Fibroblast of skin of back (primary cell): ENCODE measurements around the gene YPEL2.
A peak's percentile ranks its signal among the peaks of the same experiment; 100 is the strongest.
"Not testable (repeated sequence)": the region's sequence is repeated elsewhere in the genome, so short reads cannot be mapped to it uniquely, and the experiment has no call there.

Experiments used
- DNase-seq: peaks from one replicate; pipeline ENCODE4 v3.0.0-alpha.2; 2013

YPEL2 gene

DNA sequence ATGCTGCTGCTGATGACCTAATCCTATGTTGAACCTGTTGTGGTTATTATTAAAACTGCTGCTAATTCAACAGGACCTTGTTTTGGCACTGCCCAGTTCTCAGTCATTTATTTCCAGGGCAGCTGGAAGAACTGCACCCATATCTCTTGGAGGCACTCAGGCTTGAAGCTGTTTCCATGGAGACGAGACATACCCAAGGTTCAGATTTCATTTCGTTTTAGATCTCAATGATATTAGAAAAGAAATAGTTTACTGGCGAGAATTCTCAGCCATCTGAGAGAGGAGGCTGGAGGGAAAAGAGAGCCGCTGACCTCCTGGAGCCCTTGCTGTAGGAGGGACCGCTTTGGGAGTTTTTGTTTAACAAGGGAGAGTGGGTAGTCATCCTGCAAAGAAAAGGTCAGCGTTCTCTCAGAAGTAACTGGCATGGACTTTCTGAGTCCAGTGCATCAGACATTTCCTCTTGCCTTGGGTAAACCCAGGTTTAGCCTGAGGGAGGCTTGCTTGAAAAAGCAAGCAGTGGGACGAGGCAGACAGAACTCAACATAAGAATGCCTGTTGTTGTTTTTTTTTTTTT is 75.4 kb downstream of the YPEL2 start:
- DNase-seq, result peak; percentile 54

DNA sequence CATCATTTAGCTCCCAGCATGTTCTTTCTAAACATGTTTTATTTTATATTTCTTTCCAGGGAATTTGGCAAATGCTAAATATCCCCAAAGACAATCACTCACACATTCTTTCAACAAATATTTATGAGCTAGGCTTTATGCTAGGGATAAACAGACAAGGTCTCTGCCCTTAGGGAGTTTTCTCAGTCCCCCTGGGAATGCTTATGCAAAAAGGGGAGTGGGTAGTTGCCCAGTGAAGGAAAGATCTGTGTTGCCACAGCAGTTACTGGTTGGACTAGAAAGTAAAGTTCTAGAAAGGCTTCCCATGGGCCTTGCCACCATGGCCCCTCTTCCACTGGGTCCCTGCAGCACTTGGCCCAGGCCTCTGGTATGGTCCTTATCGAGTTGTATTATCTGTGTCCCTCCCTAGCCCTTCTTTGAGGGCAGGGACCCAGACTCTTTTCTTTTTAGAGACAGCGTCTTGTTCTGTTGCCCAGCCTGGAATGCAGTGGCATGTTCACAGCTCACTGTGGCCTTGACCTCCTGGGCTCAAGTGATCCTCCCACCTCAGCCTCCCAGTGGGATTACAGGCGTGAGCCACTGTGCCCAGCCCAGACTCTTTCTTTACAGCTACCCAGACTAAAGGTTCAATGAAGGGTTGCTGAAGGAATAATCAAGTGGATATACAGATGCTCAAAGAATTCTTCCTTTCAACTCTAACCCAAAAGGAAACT is 78.0 kb downstream of the YPEL2 start:
- DNase-seq, result no peak

DNA sequence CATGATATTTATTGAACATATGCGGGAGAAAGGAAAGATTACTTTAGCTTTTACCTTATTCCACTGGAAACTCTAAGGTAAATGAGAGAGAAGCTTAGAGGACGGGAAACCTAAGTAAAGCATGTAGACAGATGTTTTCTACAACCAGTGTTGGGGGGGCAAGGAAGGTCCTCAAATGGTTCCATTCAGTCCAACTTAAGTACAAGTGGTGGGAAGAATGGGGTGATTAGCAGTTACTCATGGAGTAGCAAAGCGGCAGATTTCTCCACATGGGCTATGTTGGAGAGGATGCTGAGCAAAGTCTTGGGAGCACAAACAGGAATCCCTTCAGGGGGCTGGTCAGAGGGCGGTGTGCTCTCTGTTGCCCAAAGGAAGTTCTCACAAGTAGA is 78.6 kb downstream of the YPEL2 start:
- DNase-seq, result no peak

DNA sequence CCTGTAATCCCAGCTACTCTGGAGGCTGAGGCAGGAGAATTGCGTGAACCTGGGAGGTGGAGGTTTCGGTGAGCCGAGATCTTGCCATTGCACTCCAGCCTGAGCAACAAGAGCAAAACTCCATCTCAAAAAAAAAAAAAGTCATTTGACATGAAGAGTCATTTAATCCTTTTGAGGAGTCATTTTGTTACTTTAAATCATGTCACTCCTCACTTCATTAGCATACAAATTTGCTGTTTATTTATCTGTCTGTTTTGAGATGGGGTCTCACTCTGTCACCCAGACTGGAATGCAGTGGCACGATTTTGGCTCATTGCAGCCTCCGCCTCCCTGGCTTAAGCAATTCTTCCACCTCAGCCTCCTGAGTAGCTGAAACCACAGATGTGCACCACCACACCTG is 81.0 kb downstream of the YPEL2 start:
- not testable (repeated sequence) for DNase-seq

DNA sequence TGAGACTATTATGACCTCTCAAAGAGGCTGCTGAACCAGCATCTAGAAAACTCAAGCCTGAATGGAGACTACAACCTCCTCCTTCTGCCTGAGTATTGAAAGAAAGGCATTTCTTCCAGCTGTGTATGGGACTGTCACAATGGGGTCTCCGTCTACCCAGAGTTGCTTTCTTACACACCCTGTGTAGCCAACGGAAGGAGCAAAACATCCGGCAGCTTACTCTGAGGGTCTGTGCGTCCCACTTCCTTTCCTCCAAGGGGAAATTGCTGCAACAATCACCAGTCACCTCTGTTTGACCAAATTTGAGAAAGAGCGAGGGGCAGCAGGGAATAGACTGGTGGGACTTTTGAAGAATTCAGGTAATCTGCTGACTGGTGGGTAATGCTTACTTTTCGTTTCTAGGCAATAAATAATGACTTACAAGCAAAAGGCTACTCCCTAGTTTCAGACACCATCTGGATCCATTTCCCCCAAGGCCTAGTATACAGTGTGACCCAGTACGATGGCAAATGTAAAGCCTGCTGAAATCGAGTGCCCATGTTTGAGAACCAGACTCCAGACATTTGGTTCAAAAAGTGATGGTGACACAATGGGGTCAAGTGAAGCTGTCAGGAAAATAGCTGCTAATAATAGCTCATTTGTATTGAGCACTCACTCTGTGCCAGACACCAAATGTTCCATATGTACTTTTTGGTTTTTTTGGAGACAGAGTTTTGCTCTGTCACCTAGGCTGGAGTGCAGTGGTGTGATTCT is 81.7 kb downstream of the YPEL2 start:
- DNase-seq, result no peak

DNA sequence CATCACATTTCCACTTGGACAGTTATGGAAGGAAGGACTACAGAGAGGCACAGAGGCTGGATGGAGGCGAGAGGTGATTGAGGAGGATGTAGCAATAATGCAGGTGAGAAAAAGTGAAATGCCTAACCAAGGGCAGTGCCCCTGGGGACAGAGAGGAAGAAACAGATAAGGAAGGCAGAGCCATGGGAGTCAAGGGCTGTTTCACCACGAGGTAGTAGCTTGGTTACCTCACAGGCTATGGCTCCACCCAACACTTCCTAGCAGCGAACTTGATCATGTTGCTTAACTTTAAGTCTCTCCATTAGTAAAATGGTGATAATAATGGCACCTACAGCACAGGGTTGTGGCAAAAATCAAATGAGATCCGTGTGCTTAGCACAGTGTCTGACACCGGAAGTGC is 83.9 kb downstream of the YPEL2 start:
- DNase-seq, result no peak

DNA sequence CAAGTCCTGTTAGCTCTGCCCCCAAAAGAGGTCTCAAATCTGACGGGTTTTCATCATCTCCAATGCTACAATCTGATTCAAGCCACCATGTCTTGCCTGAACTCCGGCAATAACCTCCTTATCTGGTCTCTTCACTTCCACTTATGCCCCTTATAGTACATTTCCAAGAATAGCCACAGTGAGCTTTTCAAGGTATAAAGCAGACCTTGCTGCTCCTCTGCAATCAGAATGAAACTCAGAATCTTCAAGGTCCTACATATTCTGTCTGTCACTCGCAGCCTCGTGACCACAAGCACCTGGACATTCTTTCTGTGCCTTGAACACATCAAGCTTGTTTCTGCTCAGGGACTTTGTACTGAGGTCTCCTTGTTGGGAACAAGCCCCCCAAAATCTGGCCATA is 84.7 kb downstream of the YPEL2 start:
- DNase-seq, result no peak

DNA sequence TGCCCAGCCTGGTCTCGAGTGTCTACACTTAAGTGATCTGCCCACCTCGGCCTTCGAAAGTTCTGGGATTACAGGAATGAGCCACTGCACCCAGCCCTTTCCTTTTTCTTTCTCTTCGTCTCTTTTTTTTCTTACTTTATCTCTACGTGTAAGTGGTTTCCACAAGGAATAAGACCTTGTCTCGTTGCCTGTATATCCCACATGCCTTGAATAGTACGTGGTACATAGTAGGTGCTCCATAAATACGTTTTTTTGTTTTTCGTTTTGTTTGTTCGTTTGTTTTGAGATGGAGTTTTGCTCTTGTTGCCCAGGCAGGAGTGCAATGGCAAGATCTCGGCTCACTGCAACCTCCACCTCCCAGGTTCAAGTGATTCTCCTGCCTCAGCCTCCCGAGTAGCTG is 86.0 kb downstream of the YPEL2 start:
- no peak for DNase-seq

DNA sequence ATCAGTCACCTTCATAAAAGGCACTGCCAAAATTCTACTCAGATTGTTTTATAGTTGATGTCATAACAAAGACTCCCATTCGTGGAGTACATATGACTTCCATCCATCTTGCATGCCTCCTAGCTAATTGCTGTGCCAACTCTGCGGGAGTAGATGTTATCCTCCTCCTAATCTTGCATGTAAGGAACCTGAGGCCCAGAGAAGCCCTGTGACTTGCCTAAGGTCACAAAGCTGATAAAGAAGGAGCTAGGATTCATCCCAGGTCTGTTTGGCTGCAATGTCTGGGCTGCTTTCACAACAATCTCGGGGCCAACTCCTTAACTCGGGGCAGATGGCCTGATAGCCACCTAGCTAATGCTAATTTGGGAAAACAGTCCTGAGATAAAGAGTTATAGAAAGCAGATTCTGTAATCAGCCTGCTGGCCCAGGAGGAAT is 87.3 kb downstream of the YPEL2 start:
- no peak for DNase-seq

DNA sequence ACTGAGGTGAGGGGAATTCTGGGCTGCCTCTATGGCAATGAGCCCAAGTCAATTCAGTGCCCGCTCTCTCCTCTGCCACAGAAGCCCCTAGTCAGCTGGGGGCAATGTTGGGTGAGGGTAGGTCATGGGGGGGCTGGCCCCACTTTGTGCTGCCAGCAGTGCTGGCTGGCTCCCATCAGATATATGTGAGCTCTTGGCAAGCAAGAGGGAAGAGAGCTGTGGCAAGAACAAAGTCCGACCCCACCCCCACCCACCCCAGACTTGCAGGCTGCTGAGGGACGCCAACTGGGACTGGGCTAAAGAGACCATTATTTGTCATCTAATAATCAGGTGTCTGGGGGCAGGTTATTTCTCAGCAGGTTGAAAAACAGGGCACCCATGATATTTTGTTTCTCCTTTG is 89.4 kb downstream of the YPEL2 start:
- no peak for DNase-seq

DNA sequence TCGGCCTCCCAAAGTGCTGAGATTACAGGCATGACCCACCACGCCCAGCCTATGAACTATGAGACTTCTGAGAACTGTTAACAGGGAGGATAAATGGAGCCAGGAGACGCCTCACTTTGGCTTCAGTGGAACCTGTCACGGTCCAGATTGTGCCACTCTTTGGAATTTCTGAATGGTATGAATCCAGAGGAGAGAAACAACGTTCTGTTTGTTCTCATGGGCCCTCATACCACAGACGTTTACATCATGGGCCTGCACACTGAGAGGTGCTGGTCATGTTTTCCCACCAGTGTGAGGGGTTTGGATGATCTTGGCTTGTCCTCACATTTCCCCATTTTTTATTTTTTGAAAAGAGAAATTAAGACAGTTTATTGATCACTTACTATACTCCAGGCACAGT is 90.3 kb downstream of the YPEL2 start:
- DNase-seq, result no peak

DNA sequence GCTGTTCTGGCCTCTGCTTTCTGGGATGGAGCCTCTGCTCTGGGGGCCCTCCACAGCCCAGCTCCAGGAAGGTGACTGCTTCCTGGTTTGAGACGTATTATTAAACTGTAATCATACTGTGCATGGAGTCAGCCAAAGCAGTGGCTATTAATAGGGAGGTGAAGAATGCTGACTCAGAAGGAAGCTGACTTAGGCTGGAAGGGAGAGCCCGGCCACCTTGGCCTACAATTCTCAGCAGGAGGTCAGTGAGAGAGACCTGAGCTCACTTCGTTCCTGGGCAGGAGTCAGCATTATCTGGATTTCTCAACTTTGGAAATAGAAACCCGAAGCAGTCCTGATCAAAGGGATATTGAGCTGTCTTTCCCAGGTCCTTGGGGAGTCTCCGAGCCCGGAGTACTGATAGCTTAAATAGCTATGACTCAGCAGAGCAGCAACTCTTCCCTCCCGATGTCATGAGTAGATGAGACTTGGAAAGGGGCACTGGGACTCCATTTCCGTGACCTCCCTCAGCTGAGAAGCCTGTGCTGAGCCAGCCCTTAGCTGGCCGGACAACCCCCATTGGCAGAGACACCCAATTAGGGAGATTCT is 91.8 kb downstream of the YPEL2 start:
- DNase-seq, result peak; percentile 85

DNA sequence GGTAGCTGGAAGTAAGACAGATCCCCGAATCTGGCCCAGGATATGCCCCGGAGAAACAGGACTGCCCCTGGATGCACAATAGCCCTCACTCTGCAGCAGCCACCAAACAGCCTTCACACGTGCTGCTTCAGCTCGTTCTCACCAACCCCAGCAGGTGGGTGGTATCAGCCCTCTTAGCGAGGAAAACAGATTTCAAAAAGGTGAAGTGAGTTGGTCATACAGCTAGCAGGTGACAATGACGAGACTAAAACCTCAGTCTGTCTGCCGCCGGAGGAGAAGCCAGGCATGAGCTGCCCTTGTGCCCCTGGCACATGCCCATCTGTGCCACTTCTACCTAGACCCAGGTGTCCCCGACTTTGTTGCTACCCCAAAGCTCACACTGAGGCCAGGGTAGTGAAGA is 92.4 kb downstream of the YPEL2 start:
- DNase-seq, result no peak

DNA sequence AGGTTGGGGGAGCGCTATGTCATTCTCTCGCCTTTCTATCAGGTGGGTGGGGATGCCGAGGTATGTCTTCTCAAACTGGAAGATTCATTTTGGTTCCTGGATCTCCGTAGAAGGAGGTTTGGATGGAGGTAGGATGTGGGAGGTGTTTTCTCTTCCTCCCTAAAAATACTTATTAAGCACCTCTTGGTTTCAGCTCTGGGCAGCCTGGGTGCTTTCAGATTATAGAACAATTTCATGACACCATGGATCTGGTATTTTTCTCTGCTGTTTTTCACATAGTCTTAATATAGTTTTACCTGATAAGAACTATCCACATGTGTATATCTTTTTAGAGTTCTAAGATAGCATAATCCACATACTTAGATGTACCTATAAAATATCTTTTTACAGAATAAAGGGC is 92.9 kb downstream of the YPEL2 start:
- no peak for DNase-seq

DNA sequence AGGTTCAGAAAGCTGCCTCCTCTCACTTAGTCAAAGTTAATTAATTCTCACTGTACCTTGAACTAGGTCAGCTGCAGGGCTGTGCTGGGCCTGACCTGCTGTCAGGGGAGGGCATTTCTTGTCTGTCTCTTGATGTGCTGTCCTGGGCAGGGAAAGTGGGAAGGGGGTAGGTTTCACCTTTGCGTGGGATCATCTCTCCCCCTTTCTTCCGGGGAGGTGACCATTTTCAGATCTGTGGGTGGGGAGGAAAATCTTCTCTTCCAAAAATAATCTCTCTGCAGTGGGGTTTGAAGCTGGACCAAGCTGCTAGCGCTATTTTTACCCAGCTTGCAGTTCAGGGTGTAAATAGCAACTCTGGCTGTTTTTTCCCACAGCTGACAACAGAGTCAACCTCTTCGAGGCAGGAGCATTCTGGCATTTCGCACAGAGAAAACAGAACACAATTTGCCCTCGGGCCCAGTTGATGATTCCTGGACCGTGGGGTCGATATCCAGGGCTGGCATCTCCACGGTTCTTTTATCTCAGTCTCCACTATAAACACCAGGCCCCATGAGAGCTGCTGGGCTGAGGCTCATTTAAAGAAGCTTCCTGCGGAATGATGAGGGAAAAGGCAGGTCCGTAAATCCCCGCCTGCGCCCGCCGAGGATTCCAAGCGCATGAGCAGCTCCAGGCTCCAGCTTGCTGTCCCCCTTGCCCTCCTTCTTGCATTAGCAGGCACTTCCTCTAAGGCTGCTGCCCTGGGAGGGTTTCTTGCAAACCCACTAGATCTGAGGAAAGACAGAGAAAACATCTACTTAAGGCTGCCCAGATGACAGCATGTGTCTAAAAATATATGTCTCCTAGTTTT is 93.9 kb downstream of the YPEL2 start:
- peak; percentile 88 for DNase-seq

DNA sequence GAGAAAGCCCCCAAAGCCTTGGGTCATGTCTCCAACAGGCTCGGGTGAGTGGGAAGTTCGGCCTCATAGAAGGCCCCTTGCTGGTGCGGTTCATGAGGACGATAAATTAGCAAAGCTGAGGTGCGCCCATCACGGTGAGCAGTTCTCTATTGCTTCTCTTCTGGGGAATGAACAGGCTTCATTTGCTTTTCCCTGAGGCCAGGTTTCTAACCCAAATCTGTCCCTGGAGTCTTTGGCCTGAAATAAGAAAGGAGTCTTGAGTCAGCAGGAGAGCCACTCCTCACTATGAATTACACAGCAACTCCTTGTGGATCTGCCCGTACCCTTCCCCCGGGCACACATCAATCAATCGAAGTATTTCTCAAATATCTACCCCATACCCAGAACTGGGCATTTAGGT is 94.6 kb downstream of the YPEL2 start:
- no peak for DNase-seq

DNA sequence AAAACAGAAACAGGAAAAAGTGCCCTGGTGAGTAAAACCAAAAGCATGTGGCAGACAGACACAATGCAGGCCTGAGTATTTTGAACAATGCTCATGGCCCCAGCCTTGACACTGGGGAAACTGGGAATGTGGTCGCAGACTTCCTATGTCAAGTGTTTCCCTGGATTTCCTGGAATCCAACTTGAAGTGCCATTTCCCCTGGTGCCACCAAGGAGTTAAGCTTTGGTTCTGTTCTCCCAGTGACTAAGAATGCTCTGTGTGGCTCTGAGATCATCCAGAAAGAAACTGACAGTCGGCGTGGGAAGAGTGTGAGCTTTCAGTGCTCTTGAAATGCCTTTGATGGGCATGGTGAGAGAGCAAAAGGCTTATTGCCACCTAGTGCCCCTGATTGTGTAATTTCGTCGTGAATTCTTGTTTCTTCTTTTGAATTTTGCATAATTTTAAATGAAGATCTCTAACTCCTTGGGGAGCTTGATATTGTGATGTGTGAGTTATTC is 96.0 kb downstream of the YPEL2 start:
- peak; percentile 95 for DNase-seq

DNA sequence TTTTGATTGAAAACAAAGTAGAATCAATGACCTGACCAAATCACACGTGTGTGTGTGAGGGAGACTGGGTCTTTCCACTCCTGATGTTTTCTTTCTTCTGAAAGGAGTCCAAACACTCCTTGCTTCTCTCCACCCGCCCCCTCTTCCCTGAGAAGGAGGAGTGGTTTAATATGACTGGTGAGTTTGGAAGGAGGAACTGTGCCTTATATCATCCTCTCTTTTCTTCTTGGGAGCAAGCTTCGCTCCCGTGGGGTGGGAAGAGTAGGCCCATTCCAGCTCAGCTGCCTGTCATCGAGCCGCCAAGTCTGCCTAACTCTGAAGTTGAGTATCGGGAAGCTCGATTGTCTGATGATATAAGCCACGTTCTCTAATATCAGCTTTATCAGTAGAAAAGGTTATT is 96.5 kb downstream of the YPEL2 start:
- peak; percentile 69 for DNase-seq

DNA sequence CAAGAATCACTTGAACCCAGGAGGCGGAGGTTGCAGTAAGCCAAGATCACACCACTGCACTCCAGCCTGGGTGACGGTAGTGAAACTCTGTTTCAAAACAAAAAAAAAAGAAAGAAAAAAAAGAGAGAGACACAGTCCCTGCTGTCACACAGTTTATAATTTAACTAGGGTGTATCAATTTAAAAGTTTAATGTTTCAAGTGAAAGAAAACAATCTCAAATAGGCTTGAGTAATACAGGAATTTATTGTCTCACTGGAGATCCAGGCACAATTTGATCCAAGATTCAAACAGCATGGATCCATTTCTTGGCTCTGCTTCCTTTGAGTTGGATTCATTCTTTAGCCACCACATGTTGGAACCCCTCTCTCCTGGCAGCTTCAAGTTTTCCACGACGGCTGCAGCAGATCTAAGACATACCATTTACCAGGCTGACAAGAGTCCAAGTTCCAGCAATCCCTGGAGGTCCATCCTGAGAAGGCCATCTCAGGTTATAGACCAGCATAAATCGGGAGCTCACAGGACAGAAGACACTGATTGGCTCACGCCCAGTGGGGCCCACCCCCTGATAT is 97.5 kb downstream of the YPEL2 start:
- DNase-seq, result no peak

DNA sequence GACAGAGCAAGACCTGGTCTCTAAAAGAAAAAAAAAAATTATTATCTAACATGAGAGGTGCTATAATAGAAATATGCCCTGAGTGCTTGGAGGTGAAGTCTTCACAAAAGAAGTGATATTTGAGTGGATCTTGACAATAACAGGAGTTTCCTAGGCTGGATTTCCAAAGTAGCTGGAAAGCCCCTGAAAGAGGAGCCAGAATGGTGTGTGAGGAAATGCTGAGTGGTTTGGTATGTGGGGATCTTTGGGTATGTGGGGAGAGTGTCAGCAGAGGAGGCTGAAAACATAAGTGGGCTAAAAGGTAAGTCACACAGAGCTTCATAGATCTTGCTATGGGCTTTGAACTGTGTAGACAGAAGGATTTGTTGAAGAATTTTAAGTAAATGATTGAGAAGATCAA is 100.1 kb downstream of the YPEL2 start:
- DNase-seq, result no peak

DNA sequence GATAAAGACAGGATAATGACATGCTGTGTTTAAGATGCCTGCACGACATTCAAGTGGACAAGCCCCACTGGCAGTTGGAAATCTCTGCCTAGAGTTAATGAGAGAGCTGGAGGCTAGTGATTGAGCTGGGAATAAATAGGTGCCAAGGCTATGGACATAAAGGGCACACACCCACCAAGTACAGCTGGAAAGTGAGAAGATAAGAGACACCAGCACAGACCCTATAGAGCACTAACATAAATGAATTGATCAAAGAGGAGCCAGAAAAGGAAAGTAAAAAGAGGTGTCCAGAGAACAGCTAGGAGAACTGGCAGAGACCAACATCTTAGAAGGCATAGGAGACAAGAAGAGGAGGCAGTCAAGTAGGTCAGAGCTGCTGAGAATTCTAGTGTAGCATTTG is 101.2 kb downstream of the YPEL2 start:
- DNase-seq, result no peak

DNA sequence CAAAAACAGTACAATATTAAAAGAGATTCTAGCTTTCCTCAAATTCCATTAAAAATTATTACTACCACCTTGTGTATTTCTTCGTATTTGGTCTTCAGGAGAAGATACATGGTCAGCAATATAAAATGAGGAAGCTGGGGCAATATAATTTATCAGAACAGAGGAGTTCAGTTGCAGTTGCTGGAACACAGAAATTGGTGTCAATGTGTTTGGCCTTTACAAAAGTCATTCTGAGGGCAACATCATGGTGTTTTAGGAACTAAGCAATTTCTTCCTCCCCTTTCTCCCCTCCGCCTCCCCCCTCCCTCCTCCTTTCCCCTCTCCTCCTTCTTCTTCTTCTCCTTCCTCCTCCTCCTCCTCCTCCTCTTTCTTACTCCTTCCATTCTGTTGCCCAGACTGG is 102.1 kb downstream of the YPEL2 start:
- DNase-seq, result no peak
